ENCODE data around the gene RIIAD1. TPM values are rescaled to one million over a fixed set of nuclear protein-coding genes. Genes with fewer than 3 reads are reported as not detected.
"Not testable (repeated sequence)": the region's sequence is repeated elsewhere in the genome, so short reads cannot be mapped to it uniquely, and the experiment has no call there.

The RIIAD1 gene
- total and polyA plus RNA-seq, 2 experiments from 2014 or later, result not detected

DNA sequence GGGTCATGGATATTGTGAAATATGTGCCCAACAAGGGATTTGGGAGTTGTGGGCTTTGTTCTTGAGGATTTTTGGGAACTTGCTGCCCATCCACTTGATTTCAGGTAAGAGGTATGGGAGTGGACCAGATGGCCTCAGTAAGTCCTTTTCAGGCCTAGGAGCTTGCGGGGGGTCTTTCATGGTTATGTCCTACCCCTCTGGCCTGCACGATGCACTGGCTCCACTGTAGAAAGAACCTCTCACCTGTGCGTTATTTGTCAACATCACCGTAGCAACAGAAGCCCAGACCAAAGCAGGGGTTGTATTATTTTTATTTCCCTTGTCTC is 8.6 kb downstream of the RIIAD1 start:
- Histone ChIP-seq H3K4me3 (no peak overlapping the region), H2AFZ (no peak overlapping the region), H4K20me1 (ENCODE audit: insufficient read depth, poor library complexity, severe bottlenecking) (no peaks in the 10 kb centered on the region), H3K27me3 (no peaks in the 10 kb centered on the region), H3K9me3 (ENCODE audit: low read depth) (no peaks in the 10 kb centered on the region), H3K27ac (no peak overlapping the region), H3K4me1 (ENCODE audit: insufficient read depth) (no peaks in the 10 kb centered on the region), H3K9me2 (replicated peaks; ENCODE audit: insufficient read depth) (no peaks in the 10 kb centered on the region), H3K36me3 (replicated peaks; ENCODE audit: insufficient read depth, low read depth) (no peaks in the 10 kb centered on the region), H3K79me2 (no peaks in the 10 kb centered on the region), H3K4me2 (no peak overlapping the region)
- DNase-seq (ENCODE audit: low spot score), result no peak
- WGBS (ENCODE audit: low lambda C conversion rate, missing lambda C conversion rate), result 91% methylated on average over 4 of the region's 4 CpGs
- TF ChIP-seq EZH2 (IDR thresholded peaks at IDR 0.05; ENCODE audit: borderline replicate concordance) (no peak), EZH2phosphoT487 (IDR thresholded peaks at IDR 0.05; ENCODE audit: low read depth, severe bottlenecking, unreplicated experiment) (no peak)
- TF ChIP-seq, protein P1, sequence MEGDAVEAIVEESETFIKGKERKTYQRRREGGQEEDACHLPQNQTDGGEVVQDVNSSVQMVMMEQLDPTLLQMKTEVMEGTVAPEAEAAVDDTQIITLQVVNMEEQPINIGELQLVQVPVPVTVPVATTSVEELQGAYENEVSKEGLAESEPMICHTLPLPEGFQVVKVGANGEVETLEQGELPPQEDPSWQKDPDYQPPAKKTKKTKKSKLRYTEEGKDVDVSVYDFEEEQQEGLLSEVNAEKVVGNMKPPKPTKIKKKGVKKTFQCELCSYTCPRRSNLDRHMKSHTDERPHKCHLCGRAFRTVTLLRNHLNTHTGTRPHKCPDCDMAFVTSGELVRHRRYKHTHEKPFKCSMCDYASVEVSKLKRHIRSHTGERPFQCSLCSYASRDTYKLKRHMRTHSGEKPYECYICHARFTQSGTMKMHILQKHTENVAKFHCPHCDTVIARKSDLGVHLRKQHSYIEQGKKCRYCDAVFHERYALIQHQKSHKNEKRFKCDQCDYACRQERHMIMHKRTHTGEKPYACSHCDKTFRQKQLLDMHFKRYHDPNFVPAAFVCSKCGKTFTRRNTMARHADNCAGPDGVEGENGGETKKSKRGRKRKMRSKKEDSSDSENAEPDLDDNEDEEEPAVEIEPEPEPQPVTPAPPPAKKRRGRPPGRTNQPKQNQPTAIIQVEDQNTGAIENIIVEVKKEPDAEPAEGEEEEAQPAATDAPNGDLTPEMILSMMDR (IDR thresholded peaks at IDR 0.05; ENCODE audit: poor library complexity), result no peak

DNA sequence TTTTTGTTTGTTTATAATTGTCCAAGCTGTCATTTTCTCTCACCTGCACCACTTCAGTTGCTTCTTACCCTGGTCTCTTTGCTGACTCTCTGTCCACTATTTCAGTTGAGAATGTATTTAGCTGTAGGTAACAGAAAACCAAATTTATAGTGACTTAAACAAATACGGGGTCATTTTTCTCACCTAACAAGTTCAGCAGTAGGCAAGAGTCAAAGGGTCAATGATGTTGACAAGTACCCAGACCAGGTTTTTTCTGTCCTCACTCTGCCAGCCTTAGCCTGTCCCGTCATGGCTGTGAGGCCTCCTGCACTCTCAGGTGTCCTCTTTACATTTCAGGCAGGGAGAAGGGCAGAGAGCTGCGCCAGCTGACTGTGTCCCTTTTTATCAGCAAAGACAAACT is 11.8 kb downstream of the RIIAD1 start:
- Histone ChIP-seq H3K4me3 (no peak overlapping the region), H3K27me3 (no peaks in the 10 kb centered on the region), H3K9me3 (ENCODE audit: low read depth) (no peaks in the 10 kb centered on the region)

DNA sequence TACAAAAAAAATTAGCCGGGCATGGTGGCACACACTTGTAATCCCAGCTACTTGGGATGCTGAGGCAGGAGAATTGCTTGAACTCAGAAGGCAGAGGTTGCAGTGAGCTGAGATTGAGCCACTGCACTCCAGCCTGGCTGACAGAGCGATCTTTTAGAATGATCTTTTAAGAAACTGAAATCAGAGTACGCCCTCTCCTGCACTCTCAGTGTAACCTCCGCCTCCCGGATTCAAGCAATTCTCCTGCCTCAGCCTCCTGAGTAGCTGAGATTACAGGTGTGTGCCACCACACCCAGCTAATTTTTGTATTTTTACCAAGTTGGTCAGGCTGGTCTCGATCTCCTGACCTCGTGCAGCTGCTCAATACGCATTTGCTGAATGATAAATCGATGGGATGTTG is 12.7 kb downstream of the RIIAD1 start:
- H4K20me1 ChIP-seq (ENCODE audit: insufficient read depth, poor library complexity, severe bottlenecking); H3K9me3 ChIP-seq (ENCODE audit: low read depth); H2AFZ ChIP-seq; H3K27me3 ChIP-seq; H3K27ac ChIP-seq; H3K4me2 ChIP-seq; DNase-seq (ENCODE audit: low spot score); H3K4me1 ChIP-seq (ENCODE audit: insufficient read depth); H3K9me2 ChIP-seq (replicated peaks; ENCODE audit: insufficient read depth); H3K4me3 ChIP-seq; H3K36me3 ChIP-seq (replicated peaks; ENCODE audit: insufficient read depth, low read depth); H3K79me2 ChIP-seq: not testable (repeated sequence)
- WGBS (ENCODE audit: low lambda C conversion rate, missing lambda C conversion rate), result 96% methylated on average over 9 of the region's 9 CpGs

More for the DNA sequence above, 11.8 kb downstream of the RIIAD1 start:
- H4K20me1 ChIP-seq (ENCODE audit: insufficient read depth, poor library complexity, severe bottlenecking), result no peaks in the 10 kb centered on the region
- DNase-seq (ENCODE audit: low spot score), result no peak
- no peaks in the 10 kb centered on the region for H3K9me2 ChIP-seq (replicated peaks; ENCODE audit: insufficient read depth)
- TF ChIP-seq EZH2phosphoT487 (IDR thresholded peaks at IDR 0.05; ENCODE audit: low read depth, severe bottlenecking, unreplicated experiment) (no peak), EZH2 (IDR thresholded peaks at IDR 0.05; ENCODE audit: borderline replicate concordance) (no peak)
- TF ChIP-seq, protein P1 (IDR thresholded peaks at IDR 0.05; ENCODE audit: poor library complexity), result no peak
- no peak overlapping the region for H3K4me2 ChIP-seq
- no peak overlapping the region for H2AFZ ChIP-seq
- no peaks in the 10 kb centered on the region for H3K79me2 ChIP-seq
- H3K27ac ChIP-seq, result no peak overlapping the region
- WGBS (ENCODE audit: low lambda C conversion rate, missing lambda C conversion rate), result 83% methylated on average over 3 of the region's 3 CpGs
- no peaks in the 10 kb centered on the region for H3K36me3 ChIP-seq (replicated peaks; ENCODE audit: insufficient read depth, low read depth)
- no peaks in the 10 kb centered on the region for H3K4me1 ChIP-seq (ENCODE audit: insufficient read depth)

DNA sequence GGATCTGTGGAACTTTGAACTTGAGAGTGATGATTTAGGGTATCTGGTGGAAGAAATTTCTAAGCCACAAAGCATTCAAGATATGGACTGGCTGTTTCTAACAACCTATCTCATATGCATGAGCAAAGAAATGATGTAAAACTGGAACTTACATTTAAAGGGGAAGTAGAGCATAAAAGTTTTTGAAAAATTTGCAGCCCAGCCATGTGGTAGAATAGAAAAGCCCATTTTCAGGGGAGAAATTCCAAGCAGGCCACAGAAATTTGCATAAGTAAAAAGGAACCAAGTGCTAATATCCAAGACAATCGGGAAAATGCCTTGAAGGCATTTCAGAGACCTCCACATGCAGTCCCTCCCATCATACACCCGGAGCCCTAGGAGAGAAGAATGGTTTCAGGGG is 15.7 kb downstream of the RIIAD1 start:
- Histone ChIP-seq H3K9me3 (ENCODE audit: low read depth) (no peaks in the 10 kb centered on the region), H3K4me2 (no peak overlapping the region), H3K9me2 (replicated peaks; ENCODE audit: insufficient read depth) (no peaks in the 10 kb centered on the region), H4K20me1 (ENCODE audit: insufficient read depth, poor library complexity, severe bottlenecking) (no peaks in the 10 kb centered on the region), H3K27ac (no peak overlapping the region), H2AFZ (no peak overlapping the region), H3K4me3 (no peak overlapping the region), H3K79me2 (no peaks in the 10 kb centered on the region), H3K4me1 (ENCODE audit: insufficient read depth) (no peaks in the 10 kb centered on the region), H3K27me3 (no peaks in the 10 kb centered on the region), H3K36me3 (replicated peaks; ENCODE audit: insufficient read depth, low read depth) (no peaks in the 10 kb centered on the region)
- 85% methylated on average over 2 of the region's 2 CpGs for WGBS (ENCODE audit: low lambda C conversion rate, missing lambda C conversion rate)
- TF ChIP-seq, protein P1 (IDR thresholded peaks at IDR 0.05; ENCODE audit: poor library complexity), result no peak
- TF ChIP-seq EZH2phosphoT487 (IDR thresholded peaks at IDR 0.05; ENCODE audit: low read depth, severe bottlenecking, unreplicated experiment) (no peak), EZH2 (IDR thresholded peaks at IDR 0.05; ENCODE audit: borderline replicate concordance) (no peak)
- DNase-seq (ENCODE audit: low spot score), result no peak
